NCI-H1092 (cell line): ENCODE data around the gene IL17RA.

Experiments used
- DNase-seq: peaks from one replicate; lab custom pipeline; 2025; lab: John Stamatoyannopoulos, UW

IL17RA gene

DNA sequence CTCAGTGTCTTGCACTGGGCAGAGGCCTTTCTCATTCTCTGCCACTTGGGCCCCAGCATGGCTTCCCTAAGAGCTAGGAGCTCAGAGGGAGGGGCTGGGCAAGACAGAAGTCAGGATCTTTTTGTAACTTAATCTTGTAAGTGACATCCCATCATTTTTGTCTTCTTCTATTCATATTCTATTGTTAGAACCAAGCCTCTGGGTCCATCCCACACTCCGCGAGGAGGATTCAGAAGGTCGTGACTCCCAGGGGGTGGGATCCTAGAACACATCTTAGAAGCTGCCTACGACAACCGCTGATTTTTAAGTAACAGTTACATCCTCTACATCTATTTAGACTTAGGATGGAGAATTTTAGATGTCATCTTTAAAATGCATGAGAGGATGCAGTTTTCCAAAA lies 1.5 kb upstream of the IL17RA start:
- no peak for DNase-seq

DNA sequence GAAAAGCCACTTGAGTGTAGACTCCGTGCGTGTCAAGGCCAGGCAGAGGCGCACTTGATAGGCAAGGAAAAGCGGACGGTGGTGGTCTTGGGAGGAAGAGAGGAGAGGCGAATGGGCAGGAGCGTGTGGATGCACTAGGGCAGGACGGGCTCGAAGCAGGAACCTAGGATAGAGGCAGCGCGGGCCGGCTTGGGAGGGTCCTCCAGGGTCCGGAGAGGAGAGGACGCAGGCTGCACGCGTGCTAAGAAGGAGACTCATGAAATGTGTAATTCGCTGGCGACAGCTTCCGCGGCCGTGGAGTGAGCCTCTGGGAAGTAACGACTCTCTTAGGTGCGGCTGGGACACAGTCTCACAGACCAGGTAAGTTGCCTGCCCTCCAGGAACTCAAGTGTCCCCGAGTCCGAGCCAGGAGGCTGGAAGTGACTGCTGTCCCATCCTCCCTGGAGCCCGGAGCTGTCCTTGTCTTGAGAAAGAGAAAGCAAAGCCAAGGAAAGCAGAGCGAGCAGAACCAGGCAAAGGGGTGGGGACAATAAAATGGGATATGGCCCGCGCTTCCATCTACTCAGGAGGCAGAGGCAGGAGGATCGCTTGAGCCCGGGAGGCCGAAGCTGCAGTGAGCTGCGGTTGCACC lies 874 bp upstream of the IL17RA start:
- no peak for DNase-seq

DNA sequence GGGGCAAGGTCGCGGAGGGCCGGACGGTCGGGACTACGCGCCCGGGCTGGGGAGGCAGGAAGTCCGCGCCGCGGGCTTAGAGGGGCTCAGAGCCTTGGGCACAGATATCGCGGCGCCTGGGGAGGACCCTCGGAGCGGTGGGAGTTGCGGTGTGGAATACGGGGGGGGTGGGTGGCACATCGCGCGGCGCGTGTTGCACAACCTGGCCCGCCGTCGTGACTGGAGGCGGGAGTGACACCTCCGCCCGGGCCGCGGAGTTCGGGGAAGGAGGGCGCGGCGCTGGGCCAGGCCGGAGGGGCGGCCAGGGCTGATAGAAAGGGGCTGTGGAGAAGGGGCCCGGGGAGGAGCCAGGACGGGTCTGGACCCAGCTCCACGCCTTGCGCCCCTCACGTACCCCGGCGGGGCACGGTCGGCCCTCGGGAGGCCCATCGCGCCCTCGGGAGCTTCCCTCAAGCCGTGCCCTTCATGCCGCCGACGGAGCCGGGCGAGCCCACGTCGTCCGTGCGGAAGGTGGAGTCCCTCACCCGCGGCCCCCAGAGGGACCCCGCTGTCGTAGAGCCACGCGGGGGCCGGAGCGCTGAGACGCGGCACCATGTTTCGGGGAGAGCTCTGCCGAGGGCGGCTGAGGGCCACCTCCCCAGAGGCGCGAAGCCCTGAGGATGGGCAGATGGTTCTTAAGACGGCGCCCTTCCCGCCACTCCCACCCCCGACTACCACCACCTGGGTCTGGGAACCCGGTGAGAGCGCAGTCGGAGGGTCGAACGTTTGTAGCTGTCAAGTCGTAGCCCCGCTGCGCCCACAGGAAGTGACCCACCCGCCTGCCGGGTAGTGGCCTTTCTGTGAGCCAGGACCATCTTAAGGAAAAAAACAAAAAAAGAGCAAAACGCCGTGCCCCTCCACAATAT lies 729 bp downstream of the IL17RA start:
- no peak for DNase-seq

DNA sequence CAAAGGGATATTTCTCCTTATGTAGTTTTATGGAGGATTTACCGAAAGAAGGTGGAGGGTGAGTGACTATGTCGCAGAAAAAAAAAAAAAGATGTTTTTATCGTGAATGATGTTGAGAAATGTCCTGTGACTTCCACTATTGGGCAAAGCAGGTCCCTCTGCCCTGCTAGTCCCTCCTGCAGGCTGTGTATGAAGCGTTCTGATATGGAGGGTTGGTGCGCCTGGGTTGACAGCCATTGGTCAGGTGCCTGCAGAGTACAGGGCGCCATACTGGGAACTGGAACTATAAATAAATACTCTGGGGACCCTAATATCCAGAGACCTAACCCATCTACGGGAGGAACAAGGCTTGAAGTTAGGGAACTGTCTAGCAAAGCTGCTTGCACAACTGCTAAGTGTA lies 1.5 kb downstream of the IL17RA start:
- DNase-seq = no peak

DNA sequence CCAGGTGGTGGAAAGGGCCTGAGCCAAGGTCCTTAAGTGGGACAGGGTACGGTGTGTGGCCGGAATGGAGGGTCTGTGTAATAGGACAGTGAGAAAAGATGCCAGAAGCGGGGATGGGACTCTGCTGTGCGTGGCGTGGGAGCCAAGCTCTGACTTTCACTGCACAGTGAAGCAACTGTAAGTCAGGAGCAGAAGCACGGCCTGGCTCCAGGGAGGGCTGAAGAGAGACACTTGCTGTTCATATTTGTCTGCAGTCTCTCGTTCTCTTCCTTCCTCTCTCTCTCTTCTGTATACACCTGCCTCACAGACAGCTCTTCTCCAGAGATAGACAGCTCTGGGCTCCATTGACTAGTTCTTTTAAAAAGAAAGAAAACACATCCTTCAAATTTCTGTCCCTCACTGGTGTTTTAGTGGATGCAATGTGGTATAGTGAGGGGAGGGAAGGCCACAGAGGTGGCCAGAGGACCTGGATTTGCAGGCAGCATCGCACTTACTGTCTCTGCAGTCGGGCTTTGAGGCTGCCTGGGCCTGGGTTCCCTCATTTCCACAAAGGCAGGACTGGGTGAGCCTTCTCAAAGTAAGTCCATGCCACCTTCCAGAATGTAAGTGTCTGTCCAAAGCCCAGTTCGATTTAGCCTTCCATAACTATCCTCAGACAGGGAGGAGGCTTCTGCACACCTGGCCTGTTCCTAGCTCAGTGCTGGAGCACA lies 2.1 kb downstream of the IL17RA start:
- DNase-seq = no peak

DNA sequence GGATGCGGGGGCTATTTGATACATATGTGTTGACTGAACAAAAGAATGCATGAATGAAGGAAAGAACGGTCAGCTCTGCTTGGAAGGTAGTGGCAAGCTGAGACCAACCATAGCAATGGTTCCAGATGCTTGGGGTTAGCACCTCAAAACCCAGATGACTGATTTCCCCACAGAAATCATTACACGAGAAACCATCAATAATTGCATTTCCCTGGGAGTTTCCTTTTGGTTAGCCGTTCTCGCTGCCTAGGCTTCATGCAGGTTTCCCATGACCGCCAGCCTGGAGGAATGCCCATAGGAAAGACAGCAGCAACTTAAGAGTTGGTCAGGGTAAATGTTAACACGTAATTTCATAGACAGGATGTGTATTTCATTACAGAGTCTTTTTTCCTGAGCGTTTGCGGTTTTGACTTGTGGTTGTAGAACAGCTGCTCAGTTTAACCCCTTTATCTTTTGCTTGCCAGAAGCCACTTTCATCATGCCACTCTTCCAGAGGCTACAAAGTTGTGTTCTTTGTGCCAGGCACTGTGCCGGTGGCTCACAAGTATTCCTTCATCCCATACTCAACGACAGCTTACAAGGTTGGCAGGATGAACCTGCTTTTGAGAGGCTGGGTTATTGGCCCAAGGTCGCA lies 2.8 kb downstream of the IL17RA start:
- DNase-seq = no peak

DNA sequence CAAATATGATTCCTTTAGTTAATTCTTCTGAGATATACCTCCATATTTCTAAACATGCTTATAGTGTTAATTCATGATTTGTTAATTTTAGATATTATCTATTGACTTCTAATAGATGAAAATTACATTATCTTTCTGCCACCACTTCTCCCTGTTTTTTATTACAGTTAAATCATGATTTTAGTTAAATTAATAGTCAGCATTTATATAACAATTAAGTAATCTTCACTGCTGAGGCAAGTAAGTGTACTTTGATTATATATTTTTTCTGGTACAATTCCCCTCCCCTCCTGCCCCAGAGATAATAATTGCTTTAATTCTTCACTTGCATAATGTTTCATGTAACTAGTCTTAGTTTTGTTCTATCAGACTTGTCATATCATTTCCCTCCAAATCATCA lies 5.8 kb downstream of the IL17RA start:
- no peak for DNase-seq

DNA sequence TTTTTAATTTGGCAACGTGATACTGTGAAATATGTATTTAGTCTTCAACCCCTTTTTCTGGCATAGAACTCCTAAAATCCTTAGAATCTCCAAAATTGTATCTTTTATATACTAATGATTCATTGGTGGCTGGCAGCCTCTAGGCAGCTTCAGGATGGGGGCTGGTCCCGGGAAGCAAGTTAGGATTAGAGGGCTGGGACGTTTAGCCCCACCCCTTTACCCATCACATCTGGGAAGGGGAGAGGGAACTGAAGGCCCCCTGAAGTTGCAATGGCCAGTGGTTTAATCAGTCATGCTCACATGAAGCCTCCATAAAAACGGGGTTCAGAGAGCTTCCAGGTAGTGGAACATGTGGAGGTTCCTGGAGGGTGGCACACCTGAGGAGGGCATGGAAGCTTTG lies 7.1 kb downstream of the IL17RA start:
- DNase-seq = no peak

DNA sequence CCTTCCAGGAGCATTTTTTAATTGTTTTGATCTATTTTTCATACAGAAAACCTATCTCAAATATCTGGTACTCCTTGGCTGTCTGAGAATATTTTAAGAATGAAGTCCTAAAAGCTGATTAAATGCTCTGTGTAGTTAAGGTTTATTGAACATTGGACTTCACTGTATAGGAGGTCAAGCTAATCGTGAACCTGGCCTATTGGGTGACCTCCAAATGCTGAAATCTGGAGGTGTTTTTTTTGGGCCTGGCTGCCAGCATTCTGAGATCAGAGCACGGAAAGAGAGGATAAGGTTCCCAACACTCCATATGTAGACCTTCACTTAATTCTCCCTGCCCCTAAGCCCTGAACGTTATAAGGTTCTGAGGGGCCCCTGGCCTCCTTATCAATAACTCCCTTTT lies 8.3 kb downstream of the IL17RA start:
- no peak for DNase-seq

DNA sequence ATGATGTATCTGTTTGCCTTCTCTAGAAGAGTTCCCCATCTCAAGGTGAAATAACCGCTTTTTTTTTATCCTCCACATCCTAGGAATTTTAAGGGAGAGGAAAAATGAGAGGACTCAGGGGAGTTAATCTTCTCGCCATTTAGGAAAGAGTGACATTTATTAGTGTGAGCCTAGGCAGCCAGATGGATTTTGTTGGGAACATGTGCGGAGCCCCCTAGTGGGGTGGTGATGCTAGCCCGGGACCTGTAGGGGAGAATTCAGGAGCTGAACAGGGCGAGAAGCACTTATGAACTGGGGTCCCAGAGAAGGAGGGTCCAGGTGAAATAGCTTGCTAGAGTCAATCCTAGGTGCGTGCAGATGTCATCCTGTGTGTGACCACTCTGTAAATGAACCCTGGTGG lies 10.7 kb downstream of the IL17RA start:
- DNase-seq = no peak

DNA sequence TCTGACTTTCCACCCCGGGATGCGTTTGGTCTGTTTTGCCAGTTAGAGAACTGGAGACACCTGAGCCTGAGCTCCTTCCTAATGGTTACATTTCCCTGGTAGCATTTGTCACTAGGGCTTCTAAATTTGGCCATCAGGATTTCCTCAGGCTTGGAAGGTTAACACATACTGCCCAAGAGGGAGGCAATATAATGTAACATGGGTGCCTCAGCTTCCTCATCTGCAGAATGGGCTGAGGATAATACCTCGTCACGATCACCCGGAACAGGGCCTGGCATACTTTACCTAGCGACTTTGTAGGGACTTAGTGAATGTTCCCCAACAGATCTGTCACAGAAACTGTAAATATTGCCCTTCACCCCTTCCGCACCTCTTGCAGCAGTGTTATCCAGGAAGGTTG lies 11.3 kb downstream of the IL17RA start:
- DNase-seq = no peak

DNA sequence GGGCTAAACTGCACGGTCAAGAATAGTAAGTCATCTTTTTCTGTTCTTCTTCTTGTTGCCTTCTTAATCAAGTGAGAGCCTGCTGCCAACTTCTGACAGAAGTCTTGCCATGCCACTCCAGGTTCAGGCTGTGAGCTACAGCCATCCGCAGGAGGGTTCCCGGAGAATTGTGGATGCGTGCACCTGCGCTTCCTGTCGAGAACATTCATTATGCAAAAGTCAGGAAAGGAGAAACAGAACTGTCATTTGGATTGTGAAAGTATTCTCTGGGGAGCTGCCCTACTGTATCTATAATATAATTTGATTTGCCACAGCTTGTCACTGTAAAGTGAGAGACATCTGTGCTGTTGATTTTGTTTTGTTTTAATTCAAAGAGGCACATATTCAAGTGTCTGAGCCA lies 12.3 kb downstream of the IL17RA start:
- DNase-seq = no peak

DNA sequence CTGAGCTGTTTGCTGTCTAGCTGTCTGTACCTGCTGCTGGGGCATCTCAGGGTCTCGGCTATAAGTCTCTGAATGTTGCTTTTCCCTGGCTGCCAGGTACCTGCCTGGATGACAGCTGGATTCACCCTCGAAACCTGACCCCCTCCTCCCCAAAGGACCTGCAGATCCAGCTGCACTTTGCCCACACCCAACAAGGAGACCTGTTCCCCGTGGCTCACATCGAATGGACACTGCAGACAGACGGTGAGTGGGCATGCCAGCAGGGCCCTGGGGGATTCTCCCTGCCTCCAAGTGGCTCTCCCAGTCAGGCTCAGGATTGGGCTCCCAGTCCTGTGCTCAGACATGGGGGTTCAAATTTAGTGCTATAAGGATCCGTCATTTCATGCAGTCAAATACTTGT lies 12.9 kb downstream of the IL17RA start:
- no peak for DNase-seq

DNA sequence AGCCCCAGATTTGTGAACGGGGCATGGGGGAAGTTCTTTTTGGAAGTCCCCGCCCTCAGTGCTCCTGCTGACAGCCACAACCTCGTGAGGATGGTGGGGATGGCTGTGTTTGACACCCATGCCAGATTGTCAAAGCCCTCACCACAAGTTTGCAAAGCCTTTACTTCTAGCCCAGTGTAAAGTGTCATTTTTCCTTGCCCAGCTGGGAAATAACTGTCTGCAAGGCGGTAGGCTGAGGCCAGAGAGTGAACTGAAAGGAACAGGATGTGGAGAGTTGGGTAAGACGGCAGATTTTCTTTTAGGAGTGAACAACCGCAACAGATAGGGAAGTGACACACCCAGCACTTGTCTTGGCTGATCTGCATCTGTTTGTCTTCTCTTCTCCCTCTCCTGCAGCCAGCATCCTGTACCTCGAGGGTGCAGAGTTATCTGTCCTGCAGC lies 13.6 kb downstream of the IL17RA start:
- no peak for DNase-seq

DNA sequence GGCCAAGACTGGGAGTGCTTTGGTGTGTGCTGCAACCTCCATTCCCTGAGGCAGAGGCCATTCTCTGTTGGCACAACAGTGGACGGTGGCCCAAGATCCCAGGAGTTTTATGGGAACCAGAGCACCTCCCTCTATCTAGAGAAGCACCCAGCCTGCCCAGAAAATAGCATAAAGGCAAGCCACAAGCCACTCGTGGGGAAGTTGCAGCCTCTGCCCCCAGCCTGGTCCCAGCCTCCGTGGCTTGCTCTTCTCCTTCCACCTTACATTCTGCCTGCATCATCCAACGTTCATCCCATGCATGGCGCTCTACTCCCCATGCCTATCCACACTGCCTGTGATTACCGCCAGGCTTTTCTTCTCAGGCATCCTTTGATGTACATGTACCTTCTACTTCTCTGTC lies 15.8 kb downstream of the IL17RA start:
- DNase-seq = no peak

DNA sequence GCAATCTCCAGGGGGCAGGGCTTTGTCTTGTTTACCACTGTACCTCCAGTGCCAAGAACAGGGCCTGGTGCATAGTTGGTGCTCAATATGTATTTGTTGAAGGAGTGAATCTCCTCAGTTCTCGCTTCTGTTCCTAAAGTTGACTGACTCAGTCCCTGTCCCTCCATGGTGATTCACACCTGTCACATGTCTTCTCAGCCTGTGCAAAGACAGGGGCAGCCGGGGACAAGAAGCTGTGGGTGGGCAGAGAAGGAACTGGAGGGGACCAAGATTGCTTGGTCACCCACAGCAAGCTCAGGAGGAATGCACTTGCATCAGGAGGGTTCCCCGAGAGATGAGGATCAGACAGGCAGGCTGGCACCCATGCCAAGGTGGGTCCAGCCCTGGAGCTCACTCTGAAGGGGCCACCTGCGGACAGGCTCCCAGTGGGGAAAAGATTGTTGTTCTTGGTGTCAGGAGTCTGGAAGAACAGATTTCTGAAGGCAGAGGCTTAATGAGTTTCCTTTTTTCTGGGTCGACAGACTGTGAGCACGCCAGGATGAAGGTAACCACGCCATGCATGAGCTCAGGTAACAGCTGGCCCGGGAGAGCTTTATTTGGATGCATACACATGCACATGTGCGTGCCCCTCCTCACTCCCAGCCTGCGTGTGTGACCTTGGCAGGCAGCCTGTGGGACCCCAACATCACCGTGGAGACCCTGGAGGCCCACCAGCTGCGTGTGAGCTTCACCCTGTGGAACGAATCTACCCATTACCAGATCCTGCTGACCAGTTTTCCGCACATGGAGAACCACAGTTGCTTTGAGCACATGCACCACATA lies 16.9 kb downstream of the IL17RA start:
- DNase-seq = no peak

DNA sequence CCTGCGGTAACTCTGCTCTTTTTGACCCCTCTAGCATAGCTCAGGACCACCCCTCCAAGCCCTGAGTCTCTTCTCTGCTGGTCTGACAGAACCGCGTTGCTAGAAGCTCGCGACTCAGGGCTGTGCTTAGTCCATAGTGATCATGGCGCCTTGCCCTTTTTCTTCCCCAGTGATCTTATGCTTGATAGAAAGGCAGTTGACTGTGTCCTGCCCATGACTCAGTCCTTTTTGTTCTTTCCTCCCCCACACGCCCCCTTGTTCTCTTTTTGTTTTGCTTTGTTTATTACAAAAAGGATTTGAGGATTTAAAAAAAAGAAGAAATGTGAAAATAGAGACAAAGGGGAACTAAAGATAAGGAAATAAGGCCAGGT lies 17.5 kb downstream of the IL17RA start:
- no peak for DNase-seq

DNA sequence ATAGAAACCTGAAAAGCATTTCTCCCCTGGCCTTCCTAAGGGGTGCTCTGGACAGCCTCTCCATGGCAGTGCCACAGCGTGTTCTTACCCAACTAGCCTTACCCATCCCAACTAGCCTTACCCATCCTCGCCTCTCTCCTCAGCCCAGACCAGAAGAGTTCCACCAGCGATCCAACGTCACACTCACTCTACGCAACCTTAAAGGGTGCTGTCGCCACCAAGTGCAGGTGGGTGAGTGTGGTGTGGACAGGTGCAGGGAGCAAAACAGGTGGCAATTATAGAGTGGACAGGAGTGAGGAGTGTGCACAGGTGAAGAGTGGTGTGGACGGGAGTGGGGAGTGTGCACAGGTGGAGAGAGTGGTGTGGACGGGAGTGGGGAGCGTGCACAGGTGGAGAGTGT lies 18.6 kb downstream of the IL17RA start:
- DNase-seq = no peak

DNA sequence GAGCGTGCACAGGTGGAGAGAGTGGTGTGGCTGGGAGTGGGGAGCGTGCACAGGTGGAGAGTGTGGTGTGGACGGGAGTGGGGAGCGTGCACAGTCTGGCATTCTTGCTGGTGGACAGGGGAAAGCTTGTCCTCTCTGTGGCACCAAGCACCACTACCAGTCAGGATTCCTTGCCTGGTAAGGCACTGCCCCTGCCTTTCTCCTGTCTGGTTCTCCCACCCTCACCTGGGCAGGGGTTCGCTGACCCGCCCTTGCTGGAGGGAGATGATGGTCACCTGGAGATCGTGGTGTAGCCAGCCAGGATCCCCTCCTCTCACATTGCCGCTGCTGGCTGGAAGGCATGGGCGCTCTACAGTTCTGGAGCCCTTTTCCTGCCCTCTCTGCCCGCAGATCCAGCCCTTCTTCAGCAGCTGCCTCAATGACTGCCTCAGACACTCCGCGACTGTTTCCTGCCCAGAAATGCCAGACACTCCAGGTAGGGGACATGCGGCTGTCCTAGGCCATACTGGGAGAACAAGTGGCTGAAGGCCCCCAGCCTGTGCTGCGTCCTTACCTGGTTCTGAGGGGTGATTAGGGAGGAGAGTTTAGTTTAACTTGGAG lies 19.6 kb downstream of the IL17RA start:
- DNase-seq = no peak

DNA sequence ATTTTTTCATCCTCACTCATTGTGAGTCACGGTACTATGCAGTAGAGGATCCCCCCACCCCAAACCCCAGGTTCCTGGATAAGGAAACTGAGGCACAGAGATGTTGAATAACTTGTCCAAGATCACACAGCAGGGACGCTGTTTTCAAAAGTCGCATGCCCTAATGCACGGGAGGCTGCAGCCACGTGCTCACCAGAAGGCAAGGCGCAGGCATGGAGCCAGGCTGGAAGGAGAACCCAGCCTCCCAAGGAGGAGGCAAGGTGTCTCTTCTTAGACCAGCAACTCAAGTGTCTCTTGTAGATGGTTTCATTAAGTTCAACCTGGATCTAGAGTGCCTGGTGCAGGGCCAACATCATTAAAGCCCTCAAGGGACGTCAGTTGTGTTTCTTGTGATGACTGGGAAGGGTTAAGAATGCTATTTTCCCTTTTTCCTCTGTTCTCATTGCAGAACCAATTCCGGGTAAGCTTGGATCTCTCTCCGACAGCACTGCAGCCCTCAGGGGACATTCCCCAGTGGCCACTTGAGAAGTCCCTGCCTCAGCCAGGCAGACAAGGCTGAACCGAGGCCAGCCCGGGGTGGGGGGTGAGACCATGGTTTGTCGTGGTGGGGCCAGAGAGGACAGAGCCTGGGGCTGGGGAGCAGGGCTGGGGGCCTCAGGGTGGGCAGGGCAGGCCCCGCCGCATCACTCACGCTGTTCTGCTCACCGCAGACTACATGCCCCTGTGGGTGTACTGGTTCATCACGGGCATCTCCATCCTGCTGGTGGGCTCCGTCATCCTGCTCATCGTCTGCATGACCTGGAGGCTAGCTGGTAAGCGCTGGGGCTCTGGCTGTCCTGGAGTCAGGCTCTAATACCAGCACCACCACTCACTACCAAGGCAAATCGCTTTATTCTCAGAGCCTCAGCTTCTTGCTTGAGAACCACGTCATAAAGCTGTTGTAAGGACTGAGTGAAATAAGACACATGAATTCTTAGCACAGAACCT lies 20.6 kb downstream of the IL17RA start:
- DNase-seq = no peak
